ENCODE measurements around the gene DENND1B. TPM values are rescaled to one million over a fixed set of nuclear protein-coding genes. Genes with fewer than 3 reads are reported as not detected.

The DENND1B gene
- total and polyA plus RNA-seq, 9 of the 15 experiments (the other 6 are each of a cell fraction or from before 2014, with no cell fraction given) = 2.1 to 12.1 (median 7.5) TPM

DNA sequence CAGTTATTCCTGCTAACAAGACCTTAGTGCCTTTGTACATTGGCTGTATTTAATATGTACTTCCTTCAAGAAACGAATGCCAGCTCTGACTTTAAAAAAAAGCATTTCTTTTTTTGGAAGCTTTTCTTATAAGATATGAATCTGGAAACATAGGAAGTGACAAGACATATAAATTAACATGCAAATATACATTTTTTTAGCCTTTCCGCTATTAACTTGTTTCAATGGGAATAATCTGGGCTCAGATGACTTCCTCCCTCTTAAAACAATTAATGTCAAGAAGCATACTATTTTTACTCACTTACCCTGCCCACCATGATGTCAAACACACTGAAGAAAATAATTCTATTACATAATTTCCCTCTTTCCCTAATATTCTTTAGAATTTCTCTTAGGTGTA lies 1.4 kb downstream of the DENND1B start:
- Histone ChIP-seq H3K27me3 (ENCODE audit: control insufficient read depth in 2 of 2, insufficient read depth in 2 of 2, low read length in 2 of 2) (no peaks in the 10 kb centered on the region), H3K27ac (ENCODE audit: extremely low read depth, low read depth, low read length) (peak overlapping the region; percentile 83; the same call in 2 of the 3 replicates), H3K4me2 (ENCODE audit: insufficient read depth, low read length) (peak overlapping the region; percentile 86), H2AFZ (ENCODE audit: low read depth, low read length) (peak overlapping the region; percentile 97), H3K79me2 (ENCODE audit: control insufficient read depth, insufficient read depth, low read length) (peaks cover 41% of the 10 kb centered on the region), H4K20me1 (replicated peaks; ENCODE audit: control insufficient read depth, insufficient read depth, low read length) (no peaks in the 10 kb centered on the region), H3K9me3 (replicated peaks; ENCODE audit: control insufficient read depth, insufficient read depth, low read depth, low read length) (no peaks in the 10 kb centered on the region), H3K9ac (ENCODE audit: insufficient read depth in 1 of 2, low read depth in 2 of 2, low read length in 2 of 2) (peak overlapping the region; percentile 35 to 83; a peak in 3 of 4 replicates), H3K36me3 (ENCODE audit: control insufficient read depth, insufficient read depth, low read length) (peaks cover 13% of the 10 kb centered on the region), H3K9me1 (ENCODE audit: control insufficient read depth, insufficient read depth, low read length) (no peaks in the 10 kb centered on the region), H3K4me3 (peak overlapping the region; percentile 71), H3K4me1 (replicated peaks in 1 of 2; ENCODE audit: control insufficient read depth in 2 of 2, insufficient read depth in 2 of 2, low read length in 2 of 2) (peaks cover 21 to 36% of the 10 kb centered on the region in 2 experiments)
- 0% methylated on average over 2 of the region's 2 CpGs for WGBS (ENCODE audit: insufficient coverage, low coverage, missing lambda C conversion rate)
- BruUV-seq (replicated peaks) = TSS peak; percentile 51
- in situ Hi-C loops (cut with MboI) = no loop called here
- no peak for ATAC-seq
- intact Hi-C loops (cut with micrococcal nuclease) = loop anchor here (2.0 to 10.0 kb wide), 2 partner anchors 95 to 221 kb away; no protein-coding TSS in a partner anchor
- POLR2A ChIA-PET = interaction anchor here (1.3 kb wide), 1 partner anchor 55 kb away, joined by 3 read pairs; no protein-coding TSS in a partner anchor
- TF ChIP-seq BHLHE40 (IDR thresholded peaks at IDR 0.05; ENCODE audit: low read length) = no peak
- 0 out of 2 replicates have a peak, but pooled peaks have one; percentile 33 for TF ChIP-seq POLR2H (tag; IDR thresholded peaks at IDR 0.05; ENCODE audit: low read depth)
- TF ChIP-seq HDAC3 (IDR thresholded peaks at IDR 0.05; ENCODE audit: borderline replicate concordance, partially characterized antibody) = peak; percentile 20
- TF ChIP-seq MIER1 (IDR thresholded peaks at IDR 0.05; ENCODE audit: low read depth) = no peak
- peak; percentile 15; the same call in 1 of the 2 replicates for TF ChIP-seq SMARCA4 (IDR thresholded peaks at IDR 0.05)
- TF ChIP-seq ZNF431 (CRISPR knock-in tag; IDR thresholded peaks at IDR 0.05) = no peak
- peak; percentile 23 for TF ChIP-seq MEIS2 (IDR thresholded peaks at IDR 0.05; ENCODE audit: partially characterized antibody)
- no peak for TF ChIP-seq RCOR1 (IDR thresholded peaks at IDR 0.05; ENCODE audit: borderline replicate concordance in 1 of 2, low read depth in 2 of 2, low read length in 2 of 2)
- TF ChIP-seq GATA2 (CRISPR knock-in tag; IDR thresholded peaks at IDR 0.05) = peak; percentile 28; the same call in 1 of the 2 replicates
- TF ChIP-seq RFX1 (IDR thresholded peaks at IDR 0.05) = 0 out of 2 replicates have a peak, but pooled peaks have one; percentile 6
- CTCF ChIA-PET (ENCODE audit: low intra/inter-chr PET ratio) = no interaction called here
- no peak for DNase-seq (ENCODE audit: extremely low read depth in 1 of 4, low spot score in 3 of 4)
- FAIRE-seq = no peak
